ENCODE results near the gene HLA-DPA1.

Gene HLA-DPA1

GRCh38 chr6:33017694-33018353, 55.6 kb downstream of the HLA-DPA1 start:
- no peak for DNase-seq (ENCODE audit: low spot score)

DNA sequence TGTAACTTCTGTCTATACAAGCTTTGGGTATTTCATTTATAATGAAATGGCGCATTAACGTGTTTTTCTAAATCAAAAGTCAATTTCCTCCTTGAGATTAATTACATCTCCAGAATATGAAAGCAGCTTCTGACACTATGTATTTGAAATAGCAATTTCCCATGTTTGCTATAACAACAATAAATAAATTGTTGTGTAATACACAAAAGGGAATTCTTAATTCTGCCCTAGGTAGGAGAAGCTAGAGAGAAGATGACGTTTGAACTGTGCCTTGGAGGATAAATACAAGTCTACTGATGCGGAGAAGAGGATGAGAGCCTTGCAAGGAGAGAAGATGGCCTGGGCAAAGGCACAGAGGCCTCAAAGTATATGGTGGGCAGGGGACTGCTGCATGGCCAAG, 56.4 kb downstream of the HLA-DPA1 start:
- no peak for DNase-seq (ENCODE audit: low spot score)

DNA sequence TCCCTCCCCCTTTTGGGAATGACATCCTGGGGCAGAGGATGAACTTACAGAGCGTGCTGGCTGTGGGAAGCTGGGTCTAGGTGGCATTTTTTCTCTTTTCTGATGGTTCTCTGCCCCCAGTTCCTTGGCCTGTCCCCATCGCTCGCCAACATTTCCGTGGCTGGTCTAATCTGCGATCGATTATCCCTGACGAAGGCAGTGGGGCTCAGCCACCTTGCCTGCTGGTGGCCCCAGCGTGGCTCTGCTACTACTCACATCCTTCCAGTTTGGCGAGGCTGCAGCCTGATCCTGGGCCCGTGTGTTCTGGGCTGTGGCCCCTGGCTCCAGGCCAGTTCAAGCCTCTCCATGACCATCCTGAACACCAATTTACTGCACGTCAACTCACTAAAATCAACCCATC, 57.7 kb downstream of the HLA-DPA1 start:
- no peak for DNase-seq (ENCODE audit: low spot score)

DNA sequence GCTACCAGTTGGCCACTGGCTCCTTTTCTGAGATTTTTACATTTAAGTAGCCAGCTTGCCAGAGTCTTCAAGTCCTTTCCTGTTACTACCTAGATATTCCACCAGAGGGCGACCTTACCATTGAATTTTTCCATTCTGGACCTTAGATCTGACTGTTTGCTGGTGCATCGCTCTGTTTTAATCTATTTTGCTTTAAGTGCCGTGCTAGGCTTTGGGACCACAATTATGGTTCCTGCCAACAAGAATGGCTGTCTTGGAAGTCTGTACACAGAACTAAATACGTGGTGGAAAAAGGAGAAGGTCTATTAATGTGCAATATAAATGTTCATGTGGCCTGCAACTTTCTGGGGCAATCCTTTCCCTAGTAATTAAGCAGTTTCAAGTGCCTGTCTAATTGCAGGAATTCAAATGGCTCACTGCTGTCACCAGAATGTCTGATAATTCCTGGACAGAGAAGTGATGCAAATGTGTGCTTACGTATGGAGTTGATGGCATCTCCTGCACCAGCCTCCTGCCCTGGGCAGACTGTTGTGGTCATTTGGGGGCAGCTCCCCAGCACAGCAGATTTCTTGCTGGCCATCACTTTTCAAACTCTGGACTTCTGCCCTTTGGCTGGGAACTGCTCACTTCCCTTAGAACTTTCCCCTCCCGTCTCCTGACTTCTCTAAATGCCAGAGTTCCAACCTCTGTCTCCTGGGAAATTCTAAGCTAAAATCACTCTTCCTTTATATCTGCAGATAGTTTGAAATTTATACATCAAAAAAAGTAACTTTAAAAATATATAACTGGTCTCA, 58.4 kb downstream of the HLA-DPA1 start:
- DNase-seq (ENCODE audit: low spot score), result peak; percentile 67

Data from hepatic stellate cell (primary cell).